Activated T-helper 9 cell treated with anti-CD3 and anti-CD28 coated beads, Interleukin-2, amount 50 U/mL, for 16 hours (primary cell): ENCODE data around the gene CD300LD.
"Not testable (repeated sequence)": the region's sequence is repeated elsewhere in the genome, so short reads cannot be mapped to it uniquely, and the experiment has no call there.

Source experiments
- DNase-seq: peaks from one replicate; pipeline ENCODE4 v3.0.0-alpha.2; 2020; ENCODE audit warnings: low read depth

Gene CD300LD

GRCh38 chr17:74592087-74592990 lies at the start of gene CD300LD:
Gene CD300LD (minus strand): TSS chr17:74592283. CDS start chr17:74592202, 81 bp downstream.
- no peak for DNase-seq

- no peak for DNase-seq
Measured at GRCh38 chr17:74641224-74641957, 49.3 kb upstream of the CD300LD start.

- no peak for DNase-seq
Measured at GRCh38 chr17:74639704-74640151, 47.6 kb upstream of the CD300LD start.

GRCh38 chr17:74637926-74638325 lies 45.8 kb upstream of the CD300LD start:
- no peak for DNase-seq

- no peak for DNase-seq
Measured at GRCh38 chr17:74637265-74637664, 45.2 kb upstream of the CD300LD start.

- DNase-seq = not testable (repeated sequence)
Measured at GRCh38 chr17:74636541-74637085, 44.5 kb upstream of the CD300LD start.

GRCh38 chr17:74635418-74635817 lies 43.3 kb upstream of the CD300LD start:
- no peak for DNase-seq

- DNase-seq = no peak
Measured at GRCh38 chr17:74633326-74633725, 41.2 kb upstream of the CD300LD start.

- no peak for DNase-seq
Measured at GRCh38 chr17:74632617-74633016, 40.5 kb upstream of the CD300LD start.

GRCh38 chr17:74631468-74632450 lies 39.7 kb upstream of the CD300LD start:
- no peak for DNase-seq

GRCh38 chr17:74630251-74630650 lies 38.2 kb upstream of the CD300LD start:
- not testable (repeated sequence) for DNase-seq

GRCh38 chr17:74625661-74626060 lies 33.6 kb upstream of the CD300LD start:
- no peak for DNase-seq

GRCh38 chr17:74624131-74624530 lies 32.0 kb upstream of the CD300LD start:
- no peak for DNase-seq

- no peak for DNase-seq
Measured at GRCh38 chr17:74623693-74624093, 31.6 kb upstream of the CD300LD start, which contains the start of gene CD300E. Gene CD300E (minus strand): TSS chr17:74623738. CDS start chr17:74623621, 117 bp downstream.

- DNase-seq = no peak
Measured at GRCh38 chr17:74619077-74619673, 27.1 kb upstream of the CD300LD start.

- DNase-seq = no peak
Measured at GRCh38 chr17:74618451-74618850, 26.4 kb upstream of the CD300LD start.

GRCh38 chr17:74616696-74617095 lies 24.6 kb upstream of the CD300LD start:
- no peak for DNase-seq

GRCh38 chr17:74612046-74612445 lies 20.0 kb upstream of the CD300LD start:
- no peak for DNase-seq

GRCh38 chr17:74610108-74610507 lies 18.0 kb upstream of the CD300LD start:
- no peak for DNase-seq

- no peak for DNase-seq
Measured at GRCh38 chr17:74608511-74608910, 16.4 kb upstream of the CD300LD start.

GRCh38 chr17:74607221-74607620 lies 15.1 kb upstream of the CD300LD start:
- no peak for DNase-seq
